ENCODE results near the gene PSTPIP1.

DNA sequence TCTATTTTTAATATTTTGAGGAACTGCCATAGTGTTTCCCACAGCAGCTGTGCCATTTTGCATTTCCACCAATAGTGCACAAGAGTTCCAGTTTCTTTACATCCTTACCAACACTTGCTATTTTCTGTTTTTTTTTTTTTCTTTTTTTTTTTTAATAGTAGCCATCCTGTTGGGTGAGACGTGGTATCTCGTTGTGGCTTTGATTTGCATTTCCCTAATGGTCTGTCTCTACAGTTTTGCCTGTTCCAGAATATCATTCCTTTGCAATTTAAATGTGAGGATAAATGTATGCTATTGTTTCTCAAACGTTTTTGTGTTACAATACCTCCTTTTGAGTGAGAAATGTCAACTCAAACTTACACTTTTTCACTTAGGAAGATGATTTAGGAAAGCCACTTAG, 41.0 kb upstream of the PSTPIP1 start:
- TF ChIP-seq, protein P1, sequence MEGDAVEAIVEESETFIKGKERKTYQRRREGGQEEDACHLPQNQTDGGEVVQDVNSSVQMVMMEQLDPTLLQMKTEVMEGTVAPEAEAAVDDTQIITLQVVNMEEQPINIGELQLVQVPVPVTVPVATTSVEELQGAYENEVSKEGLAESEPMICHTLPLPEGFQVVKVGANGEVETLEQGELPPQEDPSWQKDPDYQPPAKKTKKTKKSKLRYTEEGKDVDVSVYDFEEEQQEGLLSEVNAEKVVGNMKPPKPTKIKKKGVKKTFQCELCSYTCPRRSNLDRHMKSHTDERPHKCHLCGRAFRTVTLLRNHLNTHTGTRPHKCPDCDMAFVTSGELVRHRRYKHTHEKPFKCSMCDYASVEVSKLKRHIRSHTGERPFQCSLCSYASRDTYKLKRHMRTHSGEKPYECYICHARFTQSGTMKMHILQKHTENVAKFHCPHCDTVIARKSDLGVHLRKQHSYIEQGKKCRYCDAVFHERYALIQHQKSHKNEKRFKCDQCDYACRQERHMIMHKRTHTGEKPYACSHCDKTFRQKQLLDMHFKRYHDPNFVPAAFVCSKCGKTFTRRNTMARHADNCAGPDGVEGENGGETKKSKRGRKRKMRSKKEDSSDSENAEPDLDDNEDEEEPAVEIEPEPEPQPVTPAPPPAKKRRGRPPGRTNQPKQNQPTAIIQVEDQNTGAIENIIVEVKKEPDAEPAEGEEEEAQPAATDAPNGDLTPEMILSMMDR (IDR thresholded peaks at IDR 0.05): no peak
- no peak for TF ChIP-seq POLR2A (IDR thresholded peaks at IDR 0.05)

Measured in right lobe of liver (tissue), 4 donors.